ENCODE data around the gene POF1B. TPM values are rescaled to one million over a fixed set of nuclear protein-coding genes. Genes with fewer than 3 reads are reported as not detected.
A peak's percentile ranks its signal among the peaks of the same experiment; 100 is the strongest.

POF1B gene
- polyA plus RNA-seq, 3 donors, result 0.08 to 0.44 (median 0.33) TPM

- DNase-seq (ENCODE audit: low read depth in 3 of 3, low spot score in 2 of 3), result peak; percentile 75 to 80 (median 76)
Measured at GRCh38 chrX:85243761-85244449, 135.6 kb downstream of the POF1B start, which contains the start of the genes SATL1 and ZNF711. Gene SATL1 (minus strand): TSS chrX:85243779. CDS start chrX:85108968, 134,811 bp downstream. Gene ZNF711 (plus strand): TSS chrX:85243991. CDS start chrX:85247573, 3,582 bp downstream.

- DNase-seq (ENCODE audit: low read depth in 3 of 3, low spot score in 2 of 3), result peak in 2 of 3 donors; percentile 2 to 3
Measured at GRCh38 chrX:85243155-85243554, 136.3 kb downstream of the POF1B start.

Other genes starting within 250 kb of the POF1B start
- under 1 TPM; 0.40 to 0.65 (median 0.60) TPM for gene SATL1, start 135.9 kb downstream of the POF1B start, polyA plus RNA-seq (ENCODE audit: insufficient read length in 3 of 3)
- gene ZNF711, start 135.7 kb downstream of the POF1B start, polyA plus RNA-seq (ENCODE audit: insufficient read length in 3 of 3), result 10 to 100 TPM; 75.5 to 90.4 (median 82.8) TPM